Hippocampal formation (tissue), 2 donors: ENCODE data around the gene RRP12.
"Not testable (repeated sequence)": the region's sequence is repeated elsewhere in the genome, so short reads cannot be mapped to it uniquely, and the experiment has no call there.

Experiments used
- DNase-seq, 2 donors: peaks; one replicate each; lab custom pipeline; 2025; lab: John Stamatoyannopoulos, UW

RRP12 gene

DNA sequence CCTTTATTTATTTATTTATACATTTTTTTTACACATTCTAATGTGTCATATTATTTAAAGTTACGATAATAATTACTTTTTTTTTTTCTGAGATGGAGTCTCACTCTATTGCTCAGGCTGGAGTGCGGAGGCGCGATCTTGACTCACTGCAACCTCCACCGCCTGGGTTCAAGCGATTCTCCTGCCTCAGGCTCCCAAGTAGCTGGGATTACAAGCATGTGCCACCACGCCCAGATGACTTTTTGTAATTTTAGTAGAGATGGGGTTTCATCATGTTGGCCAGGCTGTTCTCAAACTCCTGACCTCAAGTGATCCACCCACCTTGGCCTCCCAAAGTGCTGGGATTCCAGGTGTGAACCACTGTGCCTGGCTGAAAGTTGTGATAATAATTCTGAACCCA, 5.3 kb upstream of the RRP12 start:
- not testable (repeated sequence) for DNase-seq

DNA sequence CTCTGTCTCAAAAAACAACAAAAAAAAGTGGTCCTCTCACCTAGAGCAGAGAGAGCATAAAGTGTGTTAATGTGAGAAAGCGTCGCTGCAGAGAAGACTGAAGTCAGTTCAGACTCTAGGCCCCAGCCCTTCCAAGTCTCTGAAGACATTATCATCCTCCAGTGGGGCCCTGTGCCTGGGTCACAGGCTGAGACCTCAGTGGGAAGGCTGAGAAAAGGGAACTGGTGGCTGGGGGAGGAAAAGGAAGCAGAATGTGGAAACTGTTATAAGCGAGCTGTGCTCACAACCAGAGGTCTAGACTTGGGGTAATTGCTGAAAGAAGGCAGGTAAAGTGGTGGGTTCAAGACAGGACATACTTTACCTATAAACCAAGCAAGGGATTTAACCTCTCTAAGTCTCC, 4.9 kb upstream of the RRP12 start:
- peak in 1 of 2 donors; percentile 15 for DNase-seq

DNA sequence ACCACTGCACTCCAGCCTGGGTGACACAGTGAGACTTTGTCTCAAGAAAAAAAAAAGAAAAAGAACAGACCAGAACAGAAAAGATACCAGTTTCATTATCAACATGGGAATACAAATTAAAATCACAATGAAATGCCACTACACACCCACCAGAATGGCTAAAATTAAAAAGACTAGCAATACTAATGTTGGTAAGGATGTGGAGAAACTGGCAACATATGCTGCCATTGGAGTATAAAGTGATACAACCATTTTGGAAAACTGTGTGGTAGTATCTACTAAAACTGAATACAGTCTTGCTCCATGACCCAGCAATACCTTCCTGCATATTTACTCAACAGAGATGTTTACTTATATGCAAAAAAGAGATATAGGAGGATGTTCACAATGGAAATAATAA, 2.9 kb upstream of the RRP12 start:
- no peak for DNase-seq

DNA sequence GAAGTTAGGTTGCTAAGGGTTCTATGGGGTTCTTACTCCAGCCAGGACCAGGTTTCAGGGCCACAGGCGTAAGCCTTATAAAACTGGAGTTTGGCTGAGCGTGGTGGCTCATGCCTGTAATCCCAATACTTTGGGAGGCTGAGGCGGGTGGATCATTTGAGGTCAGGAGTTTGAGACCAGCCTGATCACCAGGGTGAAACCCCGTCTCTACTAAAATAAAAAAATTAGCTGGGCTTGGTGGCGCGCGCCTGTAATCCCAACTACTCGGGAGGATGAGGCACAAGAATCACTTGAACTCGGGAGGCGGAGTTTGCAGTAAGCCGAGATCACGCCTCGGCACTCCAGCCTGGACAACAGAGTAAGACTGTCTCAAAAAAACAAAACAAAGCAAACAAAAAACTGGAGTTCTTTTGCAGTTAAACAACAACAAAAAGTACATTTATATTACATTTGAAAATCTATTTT, 347 bp upstream of the RRP12 start:
- DNase-seq, result no peak

DNA sequence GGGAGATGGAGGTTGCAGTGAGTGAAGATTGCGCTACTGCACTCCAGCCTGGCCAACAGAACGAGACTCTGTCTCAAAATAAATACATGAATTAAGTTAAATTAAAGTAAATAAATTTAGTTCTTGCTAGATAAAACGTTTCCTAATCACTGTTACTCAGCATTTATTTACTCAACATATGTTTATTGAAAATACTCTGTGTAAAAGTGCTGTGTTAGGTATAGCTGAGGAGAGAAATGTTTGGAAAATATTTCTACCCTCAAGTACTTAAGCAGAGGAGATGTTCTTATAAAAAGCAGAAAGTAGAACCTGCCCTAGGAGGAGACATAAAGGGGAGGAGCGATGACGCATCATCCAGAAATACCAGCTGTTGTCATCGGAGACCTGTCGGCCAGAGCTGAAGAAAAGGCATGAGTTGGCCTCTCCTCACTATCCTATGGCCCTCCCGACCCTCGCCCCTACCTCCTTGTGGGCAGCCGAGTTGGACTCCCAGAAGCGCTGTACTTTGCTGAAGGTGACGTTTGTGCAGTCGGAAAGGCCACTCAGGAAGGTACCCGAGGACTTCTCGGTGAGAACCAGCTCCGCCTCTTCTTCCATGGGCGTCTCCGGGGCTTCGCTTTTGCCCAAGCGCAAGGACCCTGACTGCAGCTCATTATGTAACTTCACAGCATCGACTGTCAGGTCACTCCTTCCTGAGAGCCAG, 1.1 kb downstream of the RRP12 start:
- DNase-seq, result no peak

DNA sequence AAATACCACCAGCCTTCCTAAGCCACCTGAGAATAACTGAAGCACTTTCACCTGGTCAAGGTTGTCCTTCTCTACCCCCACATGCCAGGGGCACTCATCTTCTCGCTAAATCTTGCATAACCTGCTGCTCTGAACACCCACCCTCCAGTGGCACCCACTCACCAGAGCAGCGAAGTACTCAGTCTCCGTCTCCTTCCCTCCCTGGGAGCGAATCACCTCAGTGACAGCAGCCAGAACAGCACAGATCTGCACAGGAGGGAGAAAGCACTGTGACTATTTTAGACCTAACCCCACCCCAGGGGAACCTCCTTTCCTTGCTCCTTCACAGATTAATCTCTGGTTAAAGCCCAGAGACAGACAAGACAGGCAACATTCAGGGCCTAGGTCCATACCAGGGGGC, 5.1 kb downstream of the RRP12 start:
- DNase-seq, result no peak

DNA sequence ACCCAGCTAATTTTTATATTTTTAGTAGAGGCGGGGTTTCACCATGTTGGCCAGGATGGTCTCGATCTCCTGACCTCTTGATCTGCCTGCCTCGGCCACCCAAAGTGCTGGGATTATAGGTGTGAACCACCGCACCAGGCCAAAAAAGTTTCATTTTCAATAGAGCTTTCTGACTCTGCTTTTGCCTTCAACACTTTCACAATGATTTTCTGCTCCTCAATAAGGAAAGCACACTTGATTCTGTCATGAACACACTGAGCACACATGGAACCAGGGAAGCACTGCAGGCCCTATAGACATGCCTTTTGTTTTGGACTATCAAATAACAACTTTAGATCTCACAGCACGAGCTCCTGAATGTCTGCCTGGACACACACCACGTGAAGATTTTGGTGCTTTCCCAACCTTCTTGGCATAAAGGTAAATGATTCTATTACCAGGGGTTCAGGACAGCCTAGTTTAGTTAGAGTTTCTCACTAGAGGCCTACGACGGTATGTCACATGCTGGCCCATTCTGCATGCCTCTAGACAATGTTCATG, 8.0 kb downstream of the RRP12 start:
- no peak for DNase-seq

DNA sequence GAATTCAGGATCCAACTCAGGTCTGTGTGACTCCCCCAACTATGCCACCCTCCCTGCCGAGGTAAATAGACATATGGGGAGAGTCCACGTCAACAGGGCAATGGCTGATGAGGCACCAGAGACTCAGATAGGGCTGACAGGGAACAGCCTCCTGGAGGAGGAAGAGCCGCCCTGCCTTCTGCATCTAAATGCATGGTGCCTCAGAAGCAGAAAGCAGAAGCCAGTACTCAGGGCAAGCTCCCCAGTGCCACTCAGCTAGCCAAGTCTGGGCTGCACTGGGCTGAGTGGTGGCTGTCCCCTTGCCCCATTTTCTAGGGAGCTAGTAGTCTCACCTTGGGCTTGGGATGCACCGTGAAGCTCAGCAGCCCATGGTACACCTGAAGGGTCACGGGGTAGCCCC, 11.0 kb downstream of the RRP12 start:
- DNase-seq, result no peak

DNA sequence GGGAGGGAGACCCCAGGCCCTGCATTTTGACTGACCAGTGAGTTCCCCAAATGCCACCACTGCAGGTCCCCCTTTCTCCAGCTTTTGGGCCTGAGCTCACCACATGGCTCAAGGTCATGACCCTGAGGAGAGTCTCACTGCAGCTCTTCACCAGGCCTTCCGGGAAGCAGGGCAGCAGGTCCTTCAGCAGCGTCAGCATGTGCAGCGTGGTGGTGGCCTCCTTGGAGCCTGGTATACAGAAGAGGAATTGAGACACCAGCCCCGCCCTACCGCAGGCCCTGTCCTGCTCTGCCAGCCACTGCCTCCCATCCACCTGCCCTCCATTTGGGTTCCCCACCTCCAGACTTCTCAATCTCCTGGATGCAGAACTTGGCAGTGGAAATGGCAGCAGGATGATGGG, 13.0 kb downstream of the RRP12 start:
- no peak for DNase-seq

DNA sequence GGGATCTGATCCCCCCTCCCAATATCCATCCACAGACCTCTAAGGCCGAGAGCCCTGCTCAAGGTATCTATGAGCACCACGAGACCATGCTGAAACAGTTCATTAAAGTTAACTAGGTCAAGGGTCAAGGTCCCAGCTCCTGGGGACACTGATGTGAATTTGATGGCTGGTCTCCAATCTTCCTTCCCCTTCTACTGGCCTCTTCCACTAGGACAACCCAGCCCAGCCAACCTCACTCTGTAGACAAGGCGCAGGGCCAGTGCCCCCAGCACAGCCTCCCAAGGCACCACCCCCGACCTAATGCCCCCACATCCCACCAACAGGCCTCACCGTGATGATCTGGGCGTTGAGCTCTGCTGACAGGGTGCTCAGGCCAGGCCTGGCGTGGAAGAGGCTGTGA, 15.6 kb downstream of the RRP12 start:
- no peak for DNase-seq

DNA sequence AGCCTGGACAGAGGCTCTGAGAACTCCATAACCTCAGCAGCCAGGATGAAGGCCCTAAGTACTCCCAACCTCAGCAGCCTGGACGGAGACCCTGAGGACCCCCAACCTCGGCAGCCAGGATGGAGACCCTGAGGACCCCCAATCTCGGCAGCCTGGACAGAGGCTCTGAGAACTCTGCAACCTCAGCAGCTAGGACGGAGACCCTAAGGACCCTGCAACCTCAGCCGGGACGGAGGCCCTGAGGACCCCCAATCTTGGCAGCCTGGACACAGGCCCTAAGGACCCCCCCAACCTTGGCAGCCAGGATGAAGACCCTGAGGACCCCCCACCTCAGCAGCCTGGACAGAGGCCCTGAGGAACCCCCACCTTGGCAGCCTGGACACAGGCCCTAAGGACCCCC, 16.5 kb downstream of the RRP12 start:
- no peak for DNase-seq

DNA sequence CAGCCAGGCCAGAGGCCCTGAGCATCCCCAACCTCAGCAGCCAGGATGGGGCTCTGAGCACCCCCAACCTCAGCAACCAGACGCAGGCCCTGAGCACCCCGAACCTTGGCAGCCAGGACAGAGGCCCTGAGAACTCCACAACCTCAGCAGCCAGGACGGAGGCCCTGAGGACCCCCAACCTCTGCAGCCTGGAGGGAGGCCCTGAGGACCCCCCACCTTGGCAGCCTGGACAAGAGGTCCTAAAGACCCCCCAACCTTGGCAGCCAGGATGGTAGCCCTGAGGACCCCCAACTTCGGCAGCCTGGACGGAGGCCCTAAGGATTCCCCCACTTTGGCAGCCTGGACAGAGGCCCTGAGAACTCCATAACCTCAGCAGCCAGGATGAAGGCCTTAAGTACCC, 17.0 kb downstream of the RRP12 start:
- DNase-seq, result no peak

DNA sequence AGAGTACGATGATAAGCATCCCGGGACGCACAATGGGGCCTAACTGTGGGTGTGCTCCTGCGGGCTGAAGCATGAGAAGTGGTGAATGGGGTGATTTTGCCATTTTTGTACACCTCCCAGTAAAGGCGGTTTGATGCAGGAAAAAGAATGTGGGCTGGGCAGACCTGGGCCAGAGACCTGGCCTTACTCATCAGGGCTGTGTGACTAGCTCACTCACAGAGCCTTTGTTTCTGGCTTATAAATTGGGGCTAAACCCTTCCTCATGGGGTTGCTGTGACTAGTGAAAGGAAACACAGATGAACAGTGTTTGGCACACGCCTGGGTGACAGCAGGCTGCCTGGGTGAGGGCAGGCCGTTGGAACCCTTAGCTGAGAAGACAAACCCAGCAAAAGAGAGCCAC, 18.0 kb downstream of the RRP12 start:
- DNase-seq, result no peak

DNA sequence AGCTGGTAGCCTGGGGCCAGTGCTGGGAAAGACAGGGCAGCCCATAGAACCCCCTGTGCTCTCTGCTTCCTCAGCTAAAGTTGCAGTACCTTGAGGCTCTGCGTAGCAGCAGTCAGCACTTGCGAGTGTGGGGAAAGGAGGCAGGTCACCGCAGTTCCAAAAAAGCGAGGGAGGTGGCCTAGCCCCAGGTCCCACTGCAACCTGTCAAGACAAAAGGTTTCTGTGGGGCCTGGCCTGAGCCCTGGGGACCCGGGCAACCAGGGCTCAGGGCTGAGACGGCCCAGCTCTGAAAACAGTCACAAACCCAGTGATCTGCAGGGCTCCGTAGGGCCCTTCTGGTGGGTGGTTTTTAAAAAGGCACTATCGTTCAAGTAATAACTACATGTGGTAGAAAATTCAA, 19.5 kb downstream of the RRP12 start:
- DNase-seq, result no peak

DNA sequence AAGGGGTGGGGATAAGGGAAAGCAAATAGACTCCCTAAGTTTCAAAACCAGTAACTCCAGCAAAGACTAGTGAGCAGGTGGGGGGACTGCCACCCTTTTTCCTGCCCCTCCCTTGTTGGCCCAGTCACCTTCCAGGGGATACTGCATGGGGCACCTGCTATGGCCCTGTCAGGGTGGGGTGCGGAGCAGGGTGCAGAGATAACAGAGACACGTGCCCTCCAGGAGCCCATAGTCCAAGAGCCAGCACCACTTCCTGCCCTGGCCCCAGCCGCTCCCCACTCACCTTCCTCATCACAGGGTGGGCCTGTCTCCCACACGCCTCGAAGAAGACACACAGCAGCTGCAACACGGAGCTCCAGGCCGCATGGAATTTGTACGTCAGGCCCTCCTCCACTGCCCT, 20.6 kb downstream of the RRP12 start:
- DNase-seq, result no peak

DNA sequence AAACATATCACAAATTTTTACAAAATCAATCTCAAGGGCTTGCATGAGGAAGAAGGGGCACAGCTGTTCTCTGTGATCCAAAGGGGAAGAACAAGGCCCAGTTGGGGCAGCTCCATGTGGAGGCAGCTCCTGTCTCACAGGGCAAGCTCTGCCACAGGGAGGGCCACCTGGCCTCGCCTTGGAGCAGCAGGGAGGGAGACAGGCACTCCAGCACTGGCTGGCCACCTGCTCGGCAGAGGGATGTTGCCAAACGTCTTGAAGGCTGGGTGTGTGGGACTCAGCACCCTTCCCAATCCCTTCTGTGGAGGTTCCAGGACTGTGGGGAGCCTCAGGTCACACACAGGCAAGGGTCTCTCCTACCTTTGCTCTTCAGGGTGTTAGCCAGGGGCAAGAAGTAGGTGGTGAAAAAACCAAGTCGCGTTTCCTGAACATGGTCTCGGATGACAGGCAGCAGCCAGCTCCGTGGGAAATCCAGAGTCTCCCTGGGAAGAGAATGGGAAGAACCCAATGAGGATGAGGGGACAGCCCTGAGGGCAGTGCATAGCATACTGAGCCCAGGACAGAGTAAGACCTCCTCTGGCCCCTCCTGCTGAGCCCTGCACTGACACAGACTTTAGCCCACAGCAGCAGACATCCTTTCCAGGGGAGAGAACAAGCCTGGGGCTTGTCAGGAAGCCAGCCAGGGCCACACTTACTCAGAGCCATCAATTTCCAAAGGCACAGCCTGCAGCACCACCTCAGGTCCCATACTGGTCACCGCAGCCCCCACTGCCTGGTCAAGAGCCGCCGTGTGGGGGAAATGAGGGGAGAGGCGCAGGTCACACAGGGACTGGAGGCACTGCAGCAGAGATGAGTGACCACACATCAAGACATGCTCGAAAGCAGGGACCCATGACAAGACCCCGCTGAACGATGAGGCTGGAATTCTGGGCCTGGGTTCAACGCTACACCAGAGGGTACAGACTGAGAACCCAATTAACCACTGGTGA, 21.9 kb downstream of the RRP12 start:
- DNase-seq, result no peak

DNA sequence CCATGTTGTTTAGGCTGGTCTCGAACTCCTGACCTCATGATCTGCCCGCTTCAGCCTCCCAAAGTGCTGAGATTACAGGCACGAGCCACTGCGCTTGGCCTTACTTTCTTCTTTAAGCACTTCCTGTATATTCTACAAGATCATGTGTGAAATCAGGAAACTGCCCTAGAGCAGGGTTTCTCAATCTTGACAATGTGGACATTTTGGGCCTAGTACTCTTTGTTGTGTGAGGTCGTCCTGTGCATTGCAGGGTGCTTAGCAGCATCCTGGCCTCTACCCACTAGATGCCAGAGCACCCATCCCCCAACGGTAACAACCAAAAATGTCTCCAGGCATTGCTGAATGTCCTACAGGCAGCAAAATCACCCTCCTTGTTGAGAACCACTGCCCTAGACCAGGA, 24.7 kb downstream of the RRP12 start:
- DNase-seq, result no peak

DNA sequence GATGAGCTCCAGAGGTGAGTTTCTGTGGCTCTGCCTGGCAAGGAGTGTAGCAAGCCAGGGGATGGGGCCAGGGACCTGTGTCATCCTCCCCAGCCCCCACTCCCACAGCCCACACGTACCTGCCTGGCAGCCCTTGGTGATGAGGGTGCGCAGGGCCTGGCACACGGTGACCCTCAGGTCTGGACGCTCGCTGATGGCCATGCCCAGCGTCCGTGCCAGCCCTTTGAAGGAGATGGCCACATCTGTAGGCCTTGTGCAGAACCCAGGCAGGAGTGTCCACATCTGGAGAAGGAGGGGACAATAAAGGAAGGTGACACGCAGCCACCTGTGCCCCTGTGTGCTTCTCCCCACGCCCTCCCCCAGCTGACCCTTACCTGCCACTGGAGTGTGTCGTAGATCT, 27.7 kb downstream of the RRP12 start:
- DNase-seq, result no peak

DNA sequence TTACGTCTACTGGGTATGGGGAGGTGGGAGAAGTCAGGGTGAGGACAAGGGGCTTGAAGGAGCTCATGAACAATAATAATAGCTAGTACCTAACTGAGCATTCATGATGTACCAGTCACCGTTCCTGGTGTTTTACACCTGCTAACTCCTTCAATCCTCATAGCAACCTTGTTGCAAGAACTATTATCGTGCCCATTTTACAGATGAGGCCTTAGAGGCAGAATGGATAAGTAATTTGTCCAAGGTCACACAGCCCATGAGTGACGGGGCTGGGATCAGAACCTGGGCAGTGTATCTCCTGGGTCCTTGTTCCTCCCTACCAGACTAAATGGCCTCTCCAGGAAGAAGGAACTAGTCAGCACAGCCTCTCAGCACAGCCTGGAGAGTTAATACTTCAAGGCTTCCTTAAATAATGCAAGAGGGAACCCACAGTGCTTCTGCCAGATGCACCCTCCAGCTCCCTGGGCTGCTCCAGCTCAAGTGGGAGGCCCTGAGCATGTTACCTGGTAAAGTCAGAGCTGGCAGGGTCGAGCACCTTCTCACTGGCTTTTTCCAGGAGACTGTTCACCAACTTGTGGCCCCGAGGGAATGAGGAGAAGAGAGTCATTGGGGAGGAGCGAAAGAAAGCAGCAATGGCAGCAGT, 28.8 kb downstream of the RRP12 start:
- no peak for DNase-seq

DNA sequence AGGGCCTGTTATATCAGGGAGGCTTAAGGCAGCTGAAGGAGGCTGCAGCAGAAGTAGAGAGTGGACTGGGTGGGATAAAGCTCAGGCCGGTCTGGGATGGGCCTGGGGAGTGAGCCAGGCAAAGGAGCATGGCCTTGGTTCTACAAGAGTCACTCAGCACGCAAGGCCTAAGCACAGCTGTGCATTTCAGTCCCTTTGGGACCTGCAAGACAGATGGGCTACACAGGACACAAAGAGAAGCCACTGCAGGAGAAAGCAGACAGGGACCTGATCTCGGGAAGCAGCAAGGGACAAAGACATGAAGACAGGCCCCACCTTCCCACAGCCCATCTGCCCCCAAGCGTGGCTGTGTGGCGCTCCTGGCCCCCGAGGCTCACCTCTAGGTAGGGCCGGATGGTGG, 29.4 kb downstream of the RRP12 start:
- no peak for DNase-seq

DNA sequence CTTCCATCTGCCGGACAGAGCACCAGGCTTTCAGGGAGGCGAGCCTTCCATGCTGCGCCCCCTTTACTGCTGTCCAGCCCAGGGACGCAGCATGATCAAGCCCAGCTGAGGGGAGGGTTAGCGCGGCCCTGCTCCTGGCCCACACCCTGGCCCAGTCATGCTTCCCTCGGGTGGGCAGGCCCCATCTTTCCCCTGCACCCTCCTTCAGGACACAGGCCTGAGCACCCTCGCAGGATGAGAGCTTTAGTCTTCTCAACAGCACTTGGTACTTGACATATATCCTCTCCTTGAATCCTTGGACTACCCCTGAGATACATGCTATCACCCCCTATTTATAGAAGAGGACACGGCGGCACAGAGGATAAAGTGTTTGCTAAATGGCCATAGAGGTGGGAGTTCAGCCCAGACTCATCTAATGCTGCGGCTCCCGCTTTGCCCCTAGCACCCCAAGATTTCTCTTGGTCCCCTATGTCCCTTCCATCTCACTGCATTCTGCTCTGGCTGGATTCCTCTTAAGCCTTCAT, 34.0 kb downstream of the RRP12 start:
- no peak for DNase-seq

DNA sequence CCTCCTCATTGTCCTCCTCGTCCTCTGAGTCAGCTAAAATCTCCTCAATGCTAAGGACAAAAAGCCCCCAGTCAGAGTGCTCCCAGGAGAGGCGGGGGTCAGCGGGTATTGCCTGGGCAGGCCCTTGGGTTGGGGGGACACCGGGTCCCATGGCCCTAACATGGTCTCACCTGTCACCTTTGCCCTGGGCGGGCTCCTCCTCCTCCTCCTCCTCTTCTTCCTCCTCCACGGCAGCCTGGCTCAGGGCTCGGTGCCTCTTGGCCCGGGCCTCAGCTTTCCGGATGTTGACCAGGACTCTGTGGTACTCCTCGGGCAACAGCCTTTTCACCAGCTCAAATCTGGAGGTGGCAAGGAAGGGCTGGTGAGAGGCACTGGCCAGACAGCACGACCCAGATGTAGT, 34.6 kb downstream of the RRP12 start:
- no peak for DNase-seq
